Left renal cortex interstitium (tissue), 4 donors: Measurements from ENCODE around the gene MEFV. TPM values are rescaled to one million over a fixed set of nuclear protein-coding genes. Genes with fewer than 3 reads are reported as not detected.

ENCODE experiments used
- polyA plus RNA-seq, 4 donors: library from polyadenylated mRNA; unstranded; fragments of 120-200 nt; gene quantifications; one replicate each; pipeline ENCODE4 v1.2.1, GENCODE V29; 2013; ENCODE audit not compliant: insufficient read length in 4 of 4

Gene MEFV
- polyA plus RNA-seq, 4 donors, result 0.16 to 0.51 (median 0.29) TPM

Other genes with a start within 250 kb of the MEFV start
- 1 to 10 TPM; 2.2 to 4.8 (median 2.9) TPM for gene CLDN9, start 243.7 kb downstream of the MEFV start, polyA plus RNA-seq
- gene CLDN6, start 238.4 kb downstream of the MEFV start, polyA plus RNA-seq, result 10 to 100 TPM; 32.8 to 39.4 (median 35.9) TPM
- gene TNFRSF12A, start 236.3 kb downstream of the MEFV start, polyA plus RNA-seq, result 10 to 100 TPM; 10.1 to 23.1 (median 16.9) TPM
- gene HCFC1R1, start 232.7 kb downstream of the MEFV start, polyA plus RNA-seq, result 10 to 100 TPM; 54.2 to 86.5 (median 68.9) TPM
- gene THOC6, start 232.6 kb downstream of the MEFV start, polyA plus RNA-seq, result 10 to 100 TPM; 28.5 to 36.4 (median 33.1) TPM
- gene BICDL2, start 219.7 kb downstream of the MEFV start, polyA plus RNA-seq, result 1 to 10 TPM; 1.5 to 6.9 (median 2.5) TPM
- gene MMP25, start 210.1 kb downstream of the MEFV start, polyA plus RNA-seq, result 1 to 10 TPM in 2 of 4 donors, under 1 TPM in 2; 0.51 to 3.2 (median 1.2) TPM
- gene IL32, start 191.0 kb downstream of the MEFV start, polyA plus RNA-seq, result 10 to 100 TPM; 28.2 to 40.2 (median 32.9) TPM
- gene ZSCAN10, start 157.3 kb downstream of the MEFV start, polyA plus RNA-seq, result under 1 TPM; 0.18 to 0.49 (median 0.20) TPM
- gene ZNF205, start 144.0 kb downstream of the MEFV start, polyA plus RNA-seq, result 10 to 100 TPM; 15.7 to 22.6 (median 17.8) TPM
- gene ZNF213, start 121.6 kb downstream of the MEFV start, polyA plus RNA-seq, result 10 to 100 TPM in 3 of 4 donors, 1 to 10 TPM in 1; 9.6 to 16.4 (median 15.4) TPM
- not detected for gene OR1F1, start 68.4 kb downstream of the MEFV start, polyA plus RNA-seq
- gene ZNF200, start 21.5 kb downstream of the MEFV start, polyA plus RNA-seq, result 10 to 100 TPM; 12.2 to 14.3 (median 13.3) TPM
- 10 to 100 TPM; 42.5 to 53.0 (median 48.0) TPM for gene ZNF263, start 26.9 kb upstream of the MEFV start, polyA plus RNA-seq
- 10 to 100 TPM in 3 of 4 donors, 1 to 10 TPM in 1; 9.9 to 14.2 (median 12.9) TPM for gene TIGD7, start 48.8 kb upstream of the MEFV start, polyA plus RNA-seq
- 10 to 100 TPM; 36.3 to 65.8 (median 55.8) TPM for gene ZNF75A, start 48.9 kb upstream of the MEFV start, polyA plus RNA-seq
- under 1 TPM; 0.37 to 0.99 (median 0.76) TPM for gene OR2C1, start 99.3 kb upstream of the MEFV start, polyA plus RNA-seq
- gene ZSCAN32, start 144.4 kb upstream of the MEFV start, polyA plus RNA-seq, result 10 to 100 TPM; 16.7 to 23.1 (median 20.6) TPM
- gene ZNF174, start 144.6 kb upstream of the MEFV start, polyA plus RNA-seq, result 10 to 100 TPM; 14.3 to 16.5 (median 15.5) TPM
- gene ZNF597, start 186.9 kb upstream of the MEFV start, polyA plus RNA-seq, result 1 to 10 TPM; 3.2 to 4.5 (median 3.7) TPM
- gene NAA60, start 187.0 kb upstream of the MEFV start, polyA plus RNA-seq, result 10 to 100 TPM; 66.5 to 71.3 (median 67.4) TPM
- under 1 TPM in 1 of 4 donors, not detected in 3; 0.17 TPM for gene C16orf90, start 238.9 kb upstream of the MEFV start, polyA plus RNA-seq
- gene CLUAP1, start 244.4 kb upstream of the MEFV start, polyA plus RNA-seq, result 10 to 100 TPM; 55.7 to 66.2 (median 58.4) TPM